ENCODE results near the gene SRD5A2.

GRCh38 chr2:31531101-31531500 is 49.6 kb downstream of the SRD5A2 start:
- TF ChIP-seq, protein P1, sequence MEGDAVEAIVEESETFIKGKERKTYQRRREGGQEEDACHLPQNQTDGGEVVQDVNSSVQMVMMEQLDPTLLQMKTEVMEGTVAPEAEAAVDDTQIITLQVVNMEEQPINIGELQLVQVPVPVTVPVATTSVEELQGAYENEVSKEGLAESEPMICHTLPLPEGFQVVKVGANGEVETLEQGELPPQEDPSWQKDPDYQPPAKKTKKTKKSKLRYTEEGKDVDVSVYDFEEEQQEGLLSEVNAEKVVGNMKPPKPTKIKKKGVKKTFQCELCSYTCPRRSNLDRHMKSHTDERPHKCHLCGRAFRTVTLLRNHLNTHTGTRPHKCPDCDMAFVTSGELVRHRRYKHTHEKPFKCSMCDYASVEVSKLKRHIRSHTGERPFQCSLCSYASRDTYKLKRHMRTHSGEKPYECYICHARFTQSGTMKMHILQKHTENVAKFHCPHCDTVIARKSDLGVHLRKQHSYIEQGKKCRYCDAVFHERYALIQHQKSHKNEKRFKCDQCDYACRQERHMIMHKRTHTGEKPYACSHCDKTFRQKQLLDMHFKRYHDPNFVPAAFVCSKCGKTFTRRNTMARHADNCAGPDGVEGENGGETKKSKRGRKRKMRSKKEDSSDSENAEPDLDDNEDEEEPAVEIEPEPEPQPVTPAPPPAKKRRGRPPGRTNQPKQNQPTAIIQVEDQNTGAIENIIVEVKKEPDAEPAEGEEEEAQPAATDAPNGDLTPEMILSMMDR (IDR thresholded peaks at IDR 0.05), result no peak
- TF ChIP-seq EZH2phosphoT487 (IDR thresholded peaks at IDR 0.05) (no peak), EZH2 (IDR thresholded peaks at IDR 0.05) (no peak)

Data from neural progenitor cell (in vitro differentiated cells).